ENCODE measurements around the gene SOCS7.

SOCS7 gene

GRCh38 chr17:38425744-38426143, 74.1 kb downstream of the SOCS7 start:
- no peak for DNase-seq (ENCODE audit: low spot score)
- Histone ChIP-seq H3K27ac (peak overlapping the region; percentile 46 to 84), H3K4me3 (no peak overlapping the region)
- no peak for TF ChIP-seq CTCF (IDR thresholded peaks at IDR 0.05)

GRCh38 chr17:38426441-38426840, 74.8 kb downstream of the SOCS7 start:
- Histone ChIP-seq H3K4me3 (no peak overlapping the region), H3K27ac (peak overlapping the region; percentile 91 to 99)
- no peak for TF ChIP-seq CTCF (IDR thresholded peaks at IDR 0.05)
- no peak for DNase-seq (ENCODE audit: low spot score)

GRCh38 chr17:38427160-38427949, 75.7 kb downstream of the SOCS7 start:
- H3K4me3 ChIP-seq, result peak overlapping the region; percentile 100

GRCh38 chr17:38428112-38428642, 76.5 kb downstream of the SOCS7 start, which contains the start of gene ARHGAP23:
TSS of gene ARHGAP23 (plus strand) at chr17:38428464. CDS start at chr17:38428486, 22 bp downstream.
- H3K27ac ChIP-seq, result peak within 1 kb of the TSS; percentile 91 to 99
- DNase-seq (ENCODE audit: low spot score), result no peak
- no peak for TF ChIP-seq CTCF (IDR thresholded peaks at IDR 0.05)
- peak within 1 kb of the TSS; percentile 100 for H3K4me3 ChIP-seq

More at GRCh38 chr17:38427160-38427949, 75.7 kb downstream of the SOCS7 start:
- no peak for TF ChIP-seq CTCF (IDR thresholded peaks at IDR 0.05)
- DNase-seq (ENCODE audit: low spot score), result no peak
- peak overlapping the region; percentile 91 to 99 for H3K27ac ChIP-seq

GRCh38 chr17:38428643-38429371, 77.2 kb downstream of the SOCS7 start:
- DNase-seq (ENCODE audit: low spot score), result no peak

GRCh38 chr17:38429476-38430100, 77.9 kb downstream of the SOCS7 start:
- Histone ChIP-seq H3K4me3 (peak overlapping the region; percentile 100), H3K27ac (peak overlapping the region; percentile 91 to 99)
- DNase-seq (ENCODE audit: low spot score), result no peak
- no peak for TF ChIP-seq CTCF (IDR thresholded peaks at IDR 0.05)

More at GRCh38 chr17:38428643-38429371, 77.2 kb downstream of the SOCS7 start:
- TF ChIP-seq CTCF (IDR thresholded peaks at IDR 0.05), result no peak
- Histone ChIP-seq H3K4me3 (peak overlapping the region; percentile 100), H3K27ac (peak overlapping the region; percentile 91 to 99)
